Natural killer cell (primary cell): Measurements from ENCODE around the gene WDFY4. TPM values are rescaled to one million over a fixed set of nuclear protein-coding genes. Genes with fewer than 3 reads are reported as not detected.

ENCODE experiments used
- ATAC-seq, 3 donors: fragments of 150-1000 bp in 2 of 3; fragments of 200-7000 bp in 1 of 3; cut with Tn5 transposase; 1 replicate in 1 of 3; 2 replicates in 2 of 3; pipeline ENCODE4 v1.10.0; 2021; ENCODE audit warnings: mild to moderate bottlenecking in 2 of 3, moderate library complexity in 2 of 3
- DNase-seq, 2 donors: peaks; one replicate each; pipeline versions ENCODE4 v3.0.0 to v3.0.0-alpha.2; 2013 to 2021; ENCODE audit warnings: mixed read lengths in 1 of 2
- H3K27ac ChIP-seq: one replicate; pipeline ENCODE4 v1.5.1; 2013; ENCODE audit warnings: mild to moderate bottlenecking, low read length
- H3K27me3 ChIP-seq: one replicate; pipeline ENCODE4 v1.6.1; 2013; ENCODE audit warnings: low read length; ENCODE audit not compliant: control insufficient read depth, insufficient read depth
- H3K36me3 ChIP-seq: one replicate; pipeline ENCODE4 v1.6.1; 2013; ENCODE audit warnings: low read length; ENCODE audit not compliant: control insufficient read depth, insufficient read depth
- H3K4me1 ChIP-seq: one replicate; pipeline ENCODE4 v1.6.1; 2013; ENCODE audit warnings: low read length; ENCODE audit not compliant: control insufficient read depth, insufficient read depth
- H3K4me3 ChIP-seq: one replicate; pipeline ENCODE4 v1.5.1; 2013; ENCODE audit warnings: low read length
- H3K9me3 ChIP-seq: one replicate; pipeline ENCODE4 v1.6.1; 2013; ENCODE audit warnings: low read length; ENCODE audit not compliant: control insufficient read depth, insufficient read depth
- H3K27ac Mint-ChIP-seq, 2 donors: one replicate each; pipeline ENCODE4 v1.8.0; 2022; ENCODE audit warnings: mild to moderate bottlenecking in 2 of 2, mixed read lengths in 2 of 2, moderate library complexity in 1 of 2
- H3K27me3 Mint-ChIP-seq, 2 donors: one replicate each; pipeline ENCODE4 v1.8.0; 2022; ENCODE audit warnings: low read depth in 2 of 2, mixed read lengths in 2 of 2
- H3K36me3 Mint-ChIP-seq: one replicate; pipeline ENCODE4 v1.8.0; 2022; ENCODE audit warnings: mixed read lengths
- H3K4me1 Mint-ChIP-seq, 2 donors: one replicate each; pipeline ENCODE4 v1.8.0; 2022; ENCODE audit warnings: mixed read lengths in 2 of 2
- H3K4me3 Mint-ChIP-seq: one replicate; pipeline ENCODE4 v1.8.0; 2022; ENCODE audit warnings: mild to moderate bottlenecking, moderate library complexity, mixed read lengths
- H3K9me3 Mint-ChIP-seq, 2 donors: one replicate each; pipeline ENCODE4 v1.8.0; 2022; ENCODE audit warnings: mixed read lengths in 2 of 2
- WGBS: methylation state at CpG from one replicate; pipeline ENCODE4 v1.1.7; 2013; ENCODE audit warnings: missing lambda C conversion rate; ENCODE audit not compliant: insufficient coverage; 5-methylcytosine and 5-hydroxymethylcytosine counted together
- intact Hi-C: fragments of 100-400 bp; cut with micrococcal nuclease; formaldehyde crosslinking; loops from one replicate; pipeline ENCODE4 v1.14.2; 2022
- total RNA-seq, 4 donors: library from RNA; stranded (reverse); fragments of 120-200 nt in 1 of 4; gene quantifications; one replicate each; pipeline versions ENCODE4 v1.2.3 to v1.2.4, GENCODE V29; 2013 to 2022
- TF ChIP-seq, protein P1 (sequence below): fragments of 200-600 bp; IDR thresholded peaks from one replicate; pipeline ENCODE4 v1.8.0; 2022; ENCODE audit warnings: antibody characterized with exemption

Gene WDFY4
- total RNA-seq, 3 donors from 2014 or later (not counting 1 experiment from before 2014, with no cell fraction given): 1.7 to 8.4 (median 3.5) TPM

- ATAC-seq: no peak
- TF ChIP-seq, protein P1, sequence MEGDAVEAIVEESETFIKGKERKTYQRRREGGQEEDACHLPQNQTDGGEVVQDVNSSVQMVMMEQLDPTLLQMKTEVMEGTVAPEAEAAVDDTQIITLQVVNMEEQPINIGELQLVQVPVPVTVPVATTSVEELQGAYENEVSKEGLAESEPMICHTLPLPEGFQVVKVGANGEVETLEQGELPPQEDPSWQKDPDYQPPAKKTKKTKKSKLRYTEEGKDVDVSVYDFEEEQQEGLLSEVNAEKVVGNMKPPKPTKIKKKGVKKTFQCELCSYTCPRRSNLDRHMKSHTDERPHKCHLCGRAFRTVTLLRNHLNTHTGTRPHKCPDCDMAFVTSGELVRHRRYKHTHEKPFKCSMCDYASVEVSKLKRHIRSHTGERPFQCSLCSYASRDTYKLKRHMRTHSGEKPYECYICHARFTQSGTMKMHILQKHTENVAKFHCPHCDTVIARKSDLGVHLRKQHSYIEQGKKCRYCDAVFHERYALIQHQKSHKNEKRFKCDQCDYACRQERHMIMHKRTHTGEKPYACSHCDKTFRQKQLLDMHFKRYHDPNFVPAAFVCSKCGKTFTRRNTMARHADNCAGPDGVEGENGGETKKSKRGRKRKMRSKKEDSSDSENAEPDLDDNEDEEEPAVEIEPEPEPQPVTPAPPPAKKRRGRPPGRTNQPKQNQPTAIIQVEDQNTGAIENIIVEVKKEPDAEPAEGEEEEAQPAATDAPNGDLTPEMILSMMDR: no peak
- H3K4me3 Mint-ChIP-seq: no peak overlapping the region
- intact Hi-C loops: no loop called here
- Histone ChIP-seq H3K4me1 (peaks cover 25% of the 10 kb centered on the region), H3K4me3 (no peak overlapping the region), H3K9me3 (no peaks in the 10 kb centered on the region), H3K27me3 (no peaks in the 10 kb centered on the region), H3K27ac (no peak overlapping the region), H3K36me3 (no peaks in the 10 kb centered on the region)
- H3K4me1 Mint-ChIP-seq: peaks cover 29 to 30% of the 10 kb centered on the region in 2 donors
- no peaks in the 10 kb centered on the region for H3K27me3 Mint-ChIP-seq
- no peak overlapping the region for H3K27ac Mint-ChIP-seq
- WGBS: 75% methylated on average over 12 of the region's 12 CpGs
- H3K36me3 Mint-ChIP-seq: no peaks in the 10 kb centered on the region
- peak in 1 of 2 donors; percentile 18 for DNase-seq
- H3K9me3 Mint-ChIP-seq: no peaks in the 10 kb centered on the region
Measured at GRCh38 chr10:48805848-48806247, 121.2 kb downstream of the WDFY4 start.

DNA sequence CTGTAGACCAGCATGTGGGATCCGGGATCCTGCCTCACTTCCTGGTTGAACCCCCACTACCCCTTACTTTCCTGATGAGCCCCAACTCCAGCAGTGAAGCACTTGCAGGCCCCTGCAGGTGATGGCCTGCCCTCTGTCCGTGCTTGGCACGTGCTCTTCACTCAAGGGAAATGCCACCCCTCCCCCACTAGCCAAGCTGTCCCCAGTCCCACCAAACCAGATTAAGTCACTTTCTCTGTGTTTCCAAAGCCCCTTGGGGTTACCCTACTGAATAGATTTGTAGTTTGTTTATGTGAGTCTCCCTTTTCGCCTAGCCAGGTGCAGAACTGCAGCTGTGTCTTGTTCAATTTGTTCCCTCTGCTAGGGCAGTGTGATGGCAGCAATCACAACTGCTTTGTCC lies 121.7 kb downstream of the WDFY4 start:
- no peak for DNase-seq
- Mint-ChIP-seq H3K9me3 (no peaks in the 10 kb centered on the region), H3K4me3 (no peak overlapping the region), H3K27me3 (no peaks in the 10 kb centered on the region), H3K36me3 (no peaks in the 10 kb centered on the region), H3K4me1 (peaks cover 25% of the 10 kb centered on the region in 2 donors), H3K27ac (no peak overlapping the region)
- TF ChIP-seq, protein P1: no peak
- intact Hi-C loops: no loop called here
- no peaks in the 10 kb centered on the region for H3K9me3 ChIP-seq
- no peak overlapping the region for H3K27ac ChIP-seq
- H3K36me3 ChIP-seq: no peaks in the 10 kb centered on the region
- H3K27me3 ChIP-seq: no peaks in the 10 kb centered on the region
- WGBS: 76% methylated on average over 4 of the region's 4 CpGs
- no peak overlapping the region for H3K4me3 ChIP-seq
- peaks cover 20% of the 10 kb centered on the region for H3K4me1 ChIP-seq
- no peak for ATAC-seq

DNA sequence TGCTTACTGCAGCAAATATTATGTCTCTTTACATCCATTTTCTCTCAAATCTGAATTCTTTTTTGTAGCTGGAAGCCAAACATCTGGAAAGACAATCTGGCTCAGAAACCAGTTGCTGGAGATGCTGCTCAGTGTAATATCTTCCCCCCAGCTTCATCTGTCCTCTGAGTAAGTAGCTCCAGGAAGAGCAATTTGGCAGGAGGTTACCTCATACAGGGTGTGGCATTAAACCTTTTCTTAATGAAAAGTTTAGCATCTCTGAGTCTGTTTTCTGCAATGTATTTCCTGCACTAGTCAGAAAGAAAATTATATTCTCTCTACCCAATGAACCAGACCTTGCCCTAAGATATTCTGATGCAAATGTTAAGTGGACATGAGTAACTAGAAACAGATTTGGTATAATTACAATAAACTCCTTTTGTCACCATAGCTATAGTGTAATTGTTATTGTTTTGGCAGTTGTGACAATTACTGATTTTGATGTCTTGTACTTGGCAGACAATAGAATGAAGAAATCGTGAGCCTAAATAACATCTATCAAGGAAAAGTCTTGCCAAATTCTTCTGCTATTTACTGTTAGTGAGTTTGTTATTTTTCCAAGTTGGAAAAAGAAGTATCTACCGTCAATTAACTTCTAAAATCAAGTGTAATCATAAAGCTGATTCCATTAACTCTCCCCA lies 123.3 kb downstream of the WDFY4 start:
- Histone ChIP-seq H3K4me1 (peaks cover 9% of the 10 kb centered on the region), H3K27ac (no peak overlapping the region), H3K9me3 (no peaks in the 10 kb centered on the region), H3K27me3 (no peaks in the 10 kb centered on the region), H3K4me3 (no peak overlapping the region), H3K36me3 (no peaks in the 10 kb centered on the region)
- no peak overlapping the region for H3K4me3 Mint-ChIP-seq
- DNase-seq (no peak), ATAC-seq (no peak)
- TF ChIP-seq, protein P1: no peak
- peaks cover 9 to 10% of the 10 kb centered on the region in 2 donors for H3K4me1 Mint-ChIP-seq
- H3K27me3 Mint-ChIP-seq: peaks cover 0 to 3% of the 10 kb centered on the region in 2 donors
- H3K27ac Mint-ChIP-seq: no peak overlapping the region
- H3K9me3 Mint-ChIP-seq: no peaks in the 10 kb centered on the region
- H3K36me3 Mint-ChIP-seq: no peaks in the 10 kb centered on the region
- no CpG with 5 or more reads among the region's 2 CpGs for WGBS
- intact Hi-C loops: no loop called here

DNA sequence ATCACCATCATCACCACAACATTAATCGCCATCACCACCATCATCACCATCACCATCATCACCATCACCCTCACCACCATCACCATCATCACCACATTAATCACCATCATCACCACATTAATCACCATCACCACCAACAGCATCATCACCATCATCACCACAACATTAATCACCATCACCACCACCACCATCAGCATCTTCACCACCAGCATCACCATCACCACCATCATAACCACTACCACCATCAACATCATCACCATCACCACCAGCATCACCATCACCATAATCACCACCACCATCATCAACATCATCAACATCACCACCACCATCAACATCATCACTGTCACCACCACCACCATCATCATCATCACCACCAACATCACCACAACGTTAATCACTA lies 124.6 kb downstream of the WDFY4 start:
- Histone ChIP-seq H3K36me3 (no peaks in the 10 kb centered on the region), H3K4me1 (peaks cover 4% of the 10 kb centered on the region), H3K27ac (no peak overlapping the region), H3K27me3 (no peaks in the 10 kb centered on the region), H3K4me3 (no peak overlapping the region), H3K9me3 (no peaks in the 10 kb centered on the region)
- intact Hi-C loops: no loop called here
- 66% methylated on average over 2 of the region's 2 CpGs for WGBS
- H3K36me3 Mint-ChIP-seq: no peaks in the 10 kb centered on the region
- no peak for ATAC-seq
- peaks cover 4 to 8% of the 10 kb centered on the region in 2 donors for H3K4me1 Mint-ChIP-seq
- H3K4me3 Mint-ChIP-seq: no peak overlapping the region
- no peak overlapping the region for H3K27ac Mint-ChIP-seq
- peaks cover 0 to 3% of the 10 kb centered on the region in 2 donors for H3K27me3 Mint-ChIP-seq
- DNase-seq: no peak
- TF ChIP-seq, protein P1: no peak
- no peaks in the 10 kb centered on the region for H3K9me3 Mint-ChIP-seq
